Peyer's patch (tissue), 4 donors: ENCODE data around the gene NOS3. TPM values are rescaled to one million over a fixed set of nuclear protein-coding genes. Genes with fewer than 3 reads are reported as not detected.

Experiments used
- DNase-seq, 3 donors: peaks; one replicate each; pipeline ENCODE4 v3.0.0-alpha.2; 2017 to 2019
- H3K27ac ChIP-seq, 4 donors: fragments of 200-600 bp; sonication (generic); one replicate each; pipeline ENCODE4 v1.5.1; 2016 to 2019
- H3K27me3 ChIP-seq, 2 donors: fragments of 200-600 bp; sonication (generic); one replicate each; pipeline ENCODE4 v1.5.1; 2019
- H3K36me3 ChIP-seq, 3 donors: fragments of 200-600 bp; sonication (generic); one replicate each; pipeline ENCODE4 v1.5.1; 2016 to 2019
- H3K4me1 ChIP-seq, 4 donors: fragments of 200-600 bp; sonication (generic); one replicate each; pipeline ENCODE4 v1.5.1; 2016 to 2019
- H3K4me3 ChIP-seq, 4 donors: fragments of 200-600 bp; sonication (generic); 1 replicate in 3 of 4; 2 replicates in 1 of 4; pipeline ENCODE4 v1.5.1; 2016 to 2019; ENCODE audit warnings: mild to moderate bottlenecking in 1 of 4
- H3K9me3 ChIP-seq, 4 donors: fragments of 200-600 bp; sonication (generic); one replicate each; pipeline ENCODE4 v1.5.1; 2016 to 2019; ENCODE audit warnings: mild to moderate bottlenecking in 1 of 4
- POLR2A ChIP-seq, 2 donors: fragments of 450-650 bp; IDR thresholded peaks; one replicate each; pipeline ENCODE4 v1.5.1; 2017; ENCODE audit warnings: antibody characterized with exemption in 2 of 2, mild to moderate bottlenecking in 2 of 2, moderate library complexity in 2 of 2
- total RNA-seq, 4 donors: library from RNA; depleted of rRNA; stranded (reverse); fragments of >200 nt; gene quantifications; one replicate each; pipeline ENCODE4 v1.1.0, GENCODE V29; 2016
- TF ChIP-seq, protein P1 (sequence below), 6 experiments: fragments of 450-650 bp in 4 of 6; fragments of 200-600 bp in 2 of 6; sonication (generic) in 1 of 6; IDR thresholded peaks; one replicate each; pipeline ENCODE4 v1.5.1; 2017 to 2019; ENCODE audit warnings: antibody characterized with exemption in 6 of 6, mild to moderate bottlenecking in 3 of 6, moderate library complexity in 1 of 6

Gene NOS3
- total RNA-seq, 4 donors from 2014 or later = 1.2 to 18.2 (median 5.4) TPM

DNA sequence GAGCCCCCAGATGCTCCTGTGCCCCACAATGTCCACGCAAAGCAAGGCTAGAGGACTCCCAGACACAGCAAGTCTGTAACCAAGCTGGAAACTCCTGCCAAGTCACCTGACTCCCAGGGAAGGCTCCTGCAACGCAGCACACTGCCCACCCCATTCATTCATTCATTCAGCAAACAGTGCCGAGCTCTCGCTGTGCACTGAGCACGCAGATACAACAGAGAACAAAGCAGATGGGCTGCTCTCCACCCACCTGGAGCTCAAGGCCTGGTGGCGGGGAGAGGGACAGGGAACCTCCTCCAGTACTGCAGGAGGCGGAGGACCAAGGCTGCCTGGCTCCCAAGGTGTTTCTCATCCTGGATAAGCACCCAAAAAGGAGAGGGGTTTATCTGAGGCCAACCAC lies 21.3 kb upstream of the NOS3 start:
- no peak overlapping the region for H3K4me3 ChIP-seq
- peaks cover 0 to 40% (median 4%) of the 10 kb centered on the region in 4 donors for H3K4me1 ChIP-seq
- H3K27me3 ChIP-seq = no peaks in the 10 kb centered on the region
- no peaks in the 10 kb centered on the region for H3K36me3 ChIP-seq
- DNase-seq = no peak
- no peak overlapping the region for H3K27ac ChIP-seq
- H3K9me3 ChIP-seq = no peaks in the 10 kb centered on the region
- TF ChIP-seq POLR2A (IDR thresholded peaks at IDR 0.05) = no peak
- TF ChIP-seq, protein P1, sequence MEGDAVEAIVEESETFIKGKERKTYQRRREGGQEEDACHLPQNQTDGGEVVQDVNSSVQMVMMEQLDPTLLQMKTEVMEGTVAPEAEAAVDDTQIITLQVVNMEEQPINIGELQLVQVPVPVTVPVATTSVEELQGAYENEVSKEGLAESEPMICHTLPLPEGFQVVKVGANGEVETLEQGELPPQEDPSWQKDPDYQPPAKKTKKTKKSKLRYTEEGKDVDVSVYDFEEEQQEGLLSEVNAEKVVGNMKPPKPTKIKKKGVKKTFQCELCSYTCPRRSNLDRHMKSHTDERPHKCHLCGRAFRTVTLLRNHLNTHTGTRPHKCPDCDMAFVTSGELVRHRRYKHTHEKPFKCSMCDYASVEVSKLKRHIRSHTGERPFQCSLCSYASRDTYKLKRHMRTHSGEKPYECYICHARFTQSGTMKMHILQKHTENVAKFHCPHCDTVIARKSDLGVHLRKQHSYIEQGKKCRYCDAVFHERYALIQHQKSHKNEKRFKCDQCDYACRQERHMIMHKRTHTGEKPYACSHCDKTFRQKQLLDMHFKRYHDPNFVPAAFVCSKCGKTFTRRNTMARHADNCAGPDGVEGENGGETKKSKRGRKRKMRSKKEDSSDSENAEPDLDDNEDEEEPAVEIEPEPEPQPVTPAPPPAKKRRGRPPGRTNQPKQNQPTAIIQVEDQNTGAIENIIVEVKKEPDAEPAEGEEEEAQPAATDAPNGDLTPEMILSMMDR (IDR thresholded peaks at IDR 0.05) = no peak

DNA sequence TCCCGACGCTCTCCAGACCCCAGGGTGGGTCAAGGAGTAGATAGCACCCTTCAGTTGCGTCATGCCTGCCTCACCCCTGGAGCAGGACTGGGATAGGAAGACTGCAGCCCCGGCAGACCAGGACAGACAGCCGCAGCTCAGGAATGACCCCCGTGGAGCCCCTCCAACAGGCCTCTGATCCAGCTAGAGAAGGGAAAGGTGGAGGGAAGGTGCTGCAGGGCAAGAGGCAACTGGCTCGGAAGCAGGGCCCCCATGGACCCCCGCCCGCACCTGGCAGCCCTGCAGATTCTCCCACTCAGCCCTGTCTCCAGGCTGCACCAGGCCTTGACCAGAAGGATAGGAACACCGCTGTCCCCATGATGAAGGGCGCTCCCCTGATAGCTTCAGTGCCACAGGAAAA lies 20.4 kb upstream of the NOS3 start:
- peak overlapping the region in 1 of 4 donors; percentile 73 for H3K27ac ChIP-seq
- peaks cover 3 to 42% (median 11%) of the 10 kb centered on the region in 4 donors for H3K4me1 ChIP-seq
- no peak for TF ChIP-seq POLR2A (IDR thresholded peaks at IDR 0.05)
- TF ChIP-seq, protein P1 (IDR thresholded peaks at IDR 0.05) = no peak
- no peaks in the 10 kb centered on the region for H3K36me3 ChIP-seq
- H3K27me3 ChIP-seq = no peaks in the 10 kb centered on the region
- no peaks in the 10 kb centered on the region for H3K9me3 ChIP-seq
- H3K4me3 ChIP-seq = no peak overlapping the region
- no peak for DNase-seq

DNA sequence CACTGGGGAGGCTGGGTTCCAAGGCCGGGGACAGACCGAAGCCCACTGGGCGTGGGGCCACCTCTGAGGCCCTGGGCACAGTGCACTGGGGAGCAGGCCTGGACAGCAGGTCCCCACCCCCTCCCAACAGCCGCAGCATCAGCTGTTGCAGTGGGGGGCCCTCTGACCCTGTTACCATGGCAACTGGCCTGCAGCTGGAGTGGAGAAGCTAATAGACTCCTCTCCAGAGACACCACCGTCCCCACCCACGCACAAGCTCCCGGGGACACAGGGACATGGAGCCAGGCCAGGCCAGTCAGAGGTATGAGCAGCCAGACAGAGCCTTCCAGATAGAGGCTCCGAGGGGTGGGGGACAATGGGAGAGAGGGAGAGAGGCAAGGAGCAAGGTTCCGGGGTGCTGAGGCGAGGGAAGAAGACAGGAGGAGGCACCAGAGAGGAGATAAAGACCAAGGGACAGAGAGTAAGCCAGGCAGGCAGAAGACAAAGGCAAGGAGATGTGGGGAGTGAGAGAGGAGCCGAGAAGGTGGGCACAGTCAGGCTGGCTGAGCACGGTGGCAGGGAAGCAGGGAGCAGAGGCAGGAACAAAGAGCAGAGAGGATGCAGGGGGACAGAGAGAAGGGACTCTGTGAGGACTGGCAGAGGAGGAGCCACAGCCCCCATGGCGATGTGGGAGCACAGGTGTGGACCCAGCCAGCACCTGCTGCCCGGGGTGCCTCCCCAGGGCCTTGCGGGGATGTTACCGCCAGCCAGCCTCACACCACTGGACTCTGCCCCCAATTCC lies 19.4 kb upstream of the NOS3 start:
- Histone ChIP-seq H3K9me3 (no peaks in the 10 kb centered on the region), H3K27ac (peak overlapping the region in 3 of 4 donors; percentile 39 to 73 (median 42)), H3K27me3 (no peaks in the 10 kb centered on the region), H3K36me3 (no peaks in the 10 kb centered on the region), H3K4me3 (no peak overlapping the region), H3K4me1 (peaks cover 5 to 48% (median 14%) of the 10 kb centered on the region in 4 donors)
- TF ChIP-seq, protein P1 (IDR thresholded peaks at IDR 0.05) = no peak
- DNase-seq = no peak

DNA sequence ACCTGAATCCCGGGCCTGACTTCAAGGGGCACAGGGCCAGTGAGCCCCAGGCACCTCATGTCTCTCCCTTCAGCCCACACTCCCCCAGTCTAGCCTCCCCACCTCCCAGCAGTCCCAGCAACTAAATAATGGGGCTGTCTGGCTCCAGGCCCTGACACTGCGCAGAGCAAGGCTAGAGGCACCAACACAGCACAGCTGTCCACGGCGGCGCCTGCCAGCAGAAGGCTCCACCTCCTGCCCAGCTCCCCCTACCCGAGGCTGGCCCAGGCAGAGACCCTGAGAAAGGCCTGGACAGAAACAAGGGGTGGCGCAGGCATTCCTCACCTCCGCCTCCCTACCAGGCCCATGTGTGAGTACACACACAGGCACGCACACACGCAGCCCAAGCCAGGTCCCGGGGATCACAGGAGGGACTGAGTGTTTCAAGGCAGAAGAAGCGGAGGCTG lies 18.8 kb upstream of the NOS3 start:
- DNase-seq = no peak
- TF ChIP-seq, protein P1 (IDR thresholded peaks at IDR 0.05) = no peak
- TF ChIP-seq POLR2A (IDR thresholded peaks at IDR 0.05) = no peak
- H3K4me1 ChIP-seq = peaks cover 5 to 48% (median 14%) of the 10 kb centered on the region in 4 donors
- H3K9me3 ChIP-seq = no peaks in the 10 kb centered on the region
- H3K27me3 ChIP-seq = peaks cover 0 to 1% of the 10 kb centered on the region in 2 donors
- no peaks in the 10 kb centered on the region for H3K36me3 ChIP-seq
- peak overlapping the region in 3 of 4 donors; percentile 39 to 73 (median 42) for H3K27ac ChIP-seq
- H3K4me3 ChIP-seq = no peak overlapping the region

DNA sequence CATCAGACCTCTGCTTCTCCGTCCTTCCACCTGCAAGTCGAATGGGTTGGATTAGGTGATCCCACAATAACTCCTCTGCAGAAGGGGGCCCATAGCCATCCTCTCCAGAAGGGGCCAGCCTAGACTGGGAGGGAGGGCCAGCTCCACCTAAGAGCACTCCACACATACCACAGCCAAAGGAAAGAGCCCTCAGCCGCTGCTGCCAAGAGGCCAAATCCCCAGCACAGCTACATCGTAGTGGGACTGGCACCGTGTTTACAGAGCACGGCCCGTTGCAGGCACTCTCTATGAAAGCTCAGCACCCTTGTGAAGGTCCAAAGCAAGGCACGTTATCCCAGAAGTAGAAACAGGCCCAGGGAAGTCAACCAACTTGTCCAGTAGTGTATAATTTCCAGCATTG lies 18.1 kb upstream of the NOS3 start:
- TF ChIP-seq, protein P1 (IDR thresholded peaks at IDR 0.05) = no peak
- TF ChIP-seq POLR2A (IDR thresholded peaks at IDR 0.05) = no peak
- H3K9me3 ChIP-seq = no peaks in the 10 kb centered on the region
- peak overlapping the region in 1 of 4 donors; percentile 64 for H3K27ac ChIP-seq
- H3K4me1 ChIP-seq = peaks cover 5 to 55% (median 17%) of the 10 kb centered on the region in 4 donors
- peaks cover 0 to 8% of the 10 kb centered on the region in 2 donors for H3K27me3 ChIP-seq
- no peaks in the 10 kb centered on the region for H3K36me3 ChIP-seq
- no peak for DNase-seq
- H3K4me3 ChIP-seq = no peak overlapping the region
